Stomach (tissue), 9 donors: ENCODE data around the gene SUPT7L. TPM values are rescaled to one million over a fixed set of nuclear protein-coding genes. Genes with fewer than 3 reads are reported as not detected.

ENCODE experiments used
- DNase-seq, 2 donors: peaks; one replicate each; pipeline versions ENCODE4 v3.0.0 to v3.0.0-alpha.2; 2013 to 2019
- H3K27ac ChIP-seq, 5 donors: fragments of 200-600 bp in 4 of 5; sonication (generic) in 4 of 5; one replicate each; pipeline ENCODE4 v1.5.1; 2013 to 2019; ENCODE audit warnings: mild to moderate bottlenecking in 1 of 5, moderate library complexity in 1 of 5
- H3K27me3 ChIP-seq, 3 donors: fragments of 200-600 bp; sonication (generic); one replicate each; pipeline ENCODE4 v1.5.1; 2017 to 2019; ENCODE audit warnings: mixed run types in 1 of 3
- H3K36me3 ChIP-seq, 4 donors: fragments of 200-600 bp; sonication (generic); 1 replicate in 3 of 4; 2 replicates in 1 of 4; pipeline ENCODE4 v1.5.1; 2016 to 2019
- H3K4me1 ChIP-seq, 4 donors: fragments of 200-600 bp; sonication (generic); one replicate each; pipeline ENCODE4 v1.5.1; 2016 to 2019
- H3K4me3 ChIP-seq, 4 donors: fragments of 200-600 bp; sonication (generic) in 3 of 4; one replicate each; pipeline ENCODE4 v1.5.1; 2016 to 2019; ENCODE audit warnings: mild to moderate bottlenecking in 1 of 4
- H3K9me3 ChIP-seq, 4 donors: fragments of 200-600 bp; sonication (generic); one replicate each; pipeline ENCODE4 v1.5.1; 2016 to 2019
- EP300 ChIP-seq: sonication (generic); formaldehyde crosslinking; IDR thresholded peaks from one replicate; pipeline ENCODE4 v1.6.1; 2017; ENCODE audit warnings: antibody characterized with exemption
- POLR2A ChIP-seq, 4 donors: fragments of 450-650 bp; IDR thresholded peaks; one replicate each; pipeline ENCODE4 v1.6.1; 2016; ENCODE audit warnings: antibody characterized with exemption in 4 of 4, control low read depth in 2 of 4, mild to moderate bottlenecking in 1 of 4, moderate library complexity in 1 of 4
- POLR2AphosphoS5 ChIP-seq, 3 donors: sonication (generic); formaldehyde crosslinking; IDR thresholded peaks; one replicate each; pipeline ENCODE4 v1.6.1; 2016; ENCODE audit warnings: antibody characterized with exemption in 3 of 3
- WGBS, 5 donors: extraction: QIAGEN DNeasy Blood & Tissue Kit in 3 of 5; methylation state at CpG; one replicate each; pipeline versions ENCODE4 v1.1.5 to v1.1.7; 2013 to 2018; 5-methylcytosine and 5-hydroxymethylcytosine counted together
- intact Hi-C: fragments of 100-400 bp; cut with DNase I; formaldehyde crosslinking; loops from one replicate; pipeline ENCODE4 v1.15.1; 2023; ENCODE audit warnings: low total_unique reads
- polyA plus RNA-seq, 3 donors: library from polyadenylated mRNA; stranded (reverse); fragments of 200-250 nt; gene quantifications; one replicate each; pipeline ENCODE4 v1.2.3, GENCODE V29; 2013
- total RNA-seq, 5 donors: library from RNA; depleted of rRNA; stranded (reverse); fragments of >200 nt; gene quantifications; one replicate each; pipeline versions ENCODE4 v1.1.0 to v1.2.3, GENCODE V29; 2014 to 2016
- TF ChIP-seq, protein P1 (sequence below), 7 experiments: fragments of 450-650 bp in 4 of 7; fragments of 200-600 bp in 3 of 7; sonication (generic) in 3 of 7; IDR thresholded peaks; one replicate each; pipeline ENCODE4 v1.5.1; 2016 to 2019; ENCODE audit warnings: antibody characterized with exemption in 7 of 7, control low read depth in 2 of 7, mild to moderate bottlenecking in 1 of 7
- donor health status: healthy with polysubstance abuse.
- donor health status: Bipolar disorder and iron deficiency.
- donor health status: healthy.

The SUPT7L gene
- total and polyA plus RNA-seq, 8 donors, result 10.1 to 50.9 (median 24.9) TPM

DNA sequence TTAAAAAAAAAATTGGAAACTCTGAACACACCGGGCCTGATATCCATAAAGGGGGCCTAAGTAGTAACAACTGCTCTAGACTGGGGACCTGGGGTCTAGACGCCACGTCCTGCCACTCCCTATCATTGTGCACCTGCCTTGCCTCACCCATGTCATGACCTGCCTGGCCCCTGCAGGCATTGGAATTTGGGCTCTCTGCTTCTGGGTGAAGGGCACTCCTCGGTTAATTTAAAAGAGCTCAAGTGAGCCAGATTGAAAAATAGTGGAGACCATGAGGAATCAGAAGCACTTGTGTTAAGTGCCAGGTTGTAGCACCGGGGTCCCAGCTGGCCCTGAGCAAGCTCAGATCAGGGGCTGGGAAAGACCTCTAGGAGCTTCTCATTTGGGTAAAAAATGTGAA is 48.4 kb upstream of the SUPT7L start:
- Histone ChIP-seq H3K36me3 (no peaks in the 10 kb centered on the region), H3K4me1 (peaks cover 13 to 22% (median 18%) of the 10 kb centered on the region in 4 donors), H3K4me3 (no peak overlapping the region), H3K27me3 (peaks cover 0 to 19% (median 3%) of the 10 kb centered on the region in 3 donors), H3K27ac (no peak overlapping the region), H3K9me3 (no peaks in the 10 kb centered on the region)
- no peak for DNase-seq
- TF ChIP-seq EP300, result no peak
- TF ChIP-seq POLR2AphosphoS5 (IDR thresholded peaks at IDR 0.05), result no peak
- TF ChIP-seq POLR2A (IDR thresholded peaks at IDR 0.05), result no peak
- TF ChIP-seq, protein P1, sequence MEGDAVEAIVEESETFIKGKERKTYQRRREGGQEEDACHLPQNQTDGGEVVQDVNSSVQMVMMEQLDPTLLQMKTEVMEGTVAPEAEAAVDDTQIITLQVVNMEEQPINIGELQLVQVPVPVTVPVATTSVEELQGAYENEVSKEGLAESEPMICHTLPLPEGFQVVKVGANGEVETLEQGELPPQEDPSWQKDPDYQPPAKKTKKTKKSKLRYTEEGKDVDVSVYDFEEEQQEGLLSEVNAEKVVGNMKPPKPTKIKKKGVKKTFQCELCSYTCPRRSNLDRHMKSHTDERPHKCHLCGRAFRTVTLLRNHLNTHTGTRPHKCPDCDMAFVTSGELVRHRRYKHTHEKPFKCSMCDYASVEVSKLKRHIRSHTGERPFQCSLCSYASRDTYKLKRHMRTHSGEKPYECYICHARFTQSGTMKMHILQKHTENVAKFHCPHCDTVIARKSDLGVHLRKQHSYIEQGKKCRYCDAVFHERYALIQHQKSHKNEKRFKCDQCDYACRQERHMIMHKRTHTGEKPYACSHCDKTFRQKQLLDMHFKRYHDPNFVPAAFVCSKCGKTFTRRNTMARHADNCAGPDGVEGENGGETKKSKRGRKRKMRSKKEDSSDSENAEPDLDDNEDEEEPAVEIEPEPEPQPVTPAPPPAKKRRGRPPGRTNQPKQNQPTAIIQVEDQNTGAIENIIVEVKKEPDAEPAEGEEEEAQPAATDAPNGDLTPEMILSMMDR (IDR thresholded peaks at IDR 0.05), result no peak
- 65 to 80% (median 72%) methylated on average over 5 of the region's 5 CpGs for WGBS, 5 donors
- intact Hi-C loops, result no loop called here

DNA sequence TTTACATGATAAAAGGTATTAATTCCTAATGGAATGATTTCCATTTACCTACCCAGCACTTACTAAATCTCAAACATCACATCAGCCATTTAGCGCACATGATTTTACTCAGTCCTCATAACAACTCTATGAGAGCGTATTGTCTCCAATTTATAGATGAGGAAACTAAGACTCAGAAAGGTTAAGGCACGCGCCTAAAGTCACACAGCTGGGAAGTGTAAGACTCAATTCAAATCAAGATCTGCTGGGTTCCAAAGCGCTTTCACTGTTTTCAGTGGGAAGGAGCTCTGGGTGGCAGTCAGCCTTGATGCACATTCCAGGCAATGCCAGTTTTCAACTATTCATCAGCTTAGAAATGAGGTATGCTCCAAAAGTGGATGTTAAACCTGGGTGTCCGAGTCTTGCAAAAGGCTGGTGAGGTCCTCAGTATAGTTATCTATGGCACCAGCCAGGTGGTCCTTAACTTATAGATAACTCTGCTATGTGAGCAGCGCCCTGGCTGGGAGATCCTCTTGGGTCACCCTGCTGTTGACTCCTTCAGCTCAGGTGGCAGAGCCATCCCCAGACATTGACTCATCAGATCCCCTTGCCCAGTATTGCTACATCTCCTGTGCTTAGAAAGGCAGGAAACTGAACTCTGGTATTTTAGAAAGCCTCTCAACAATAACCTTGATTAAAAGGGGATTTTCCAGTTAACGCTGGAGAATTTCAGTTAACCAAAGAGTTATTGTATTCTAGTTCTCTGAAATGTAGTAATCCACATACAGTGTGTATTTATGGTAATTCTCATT is 47.4 kb upstream of the SUPT7L start:
- WGBS, 5 donors, result 88 to 94% (median 91%) methylated on average over 8 of the region's 8 CpGs
- Histone ChIP-seq H3K27me3 (peaks cover 0 to 9% (median 3%) of the 10 kb centered on the region in 3 donors), H3K27ac (no peak overlapping the region), H3K4me1 (peaks cover 10 to 25% (median 21%) of the 10 kb centered on the region in 4 donors), H3K9me3 (no peaks in the 10 kb centered on the region), H3K36me3 (no peaks in the 10 kb centered on the region), H3K4me3 (no peak overlapping the region)
- no peak for TF ChIP-seq POLR2A (IDR thresholded peaks at IDR 0.05)
- DNase-seq, result no peak
- intact Hi-C loops, result no loop called here

DNA sequence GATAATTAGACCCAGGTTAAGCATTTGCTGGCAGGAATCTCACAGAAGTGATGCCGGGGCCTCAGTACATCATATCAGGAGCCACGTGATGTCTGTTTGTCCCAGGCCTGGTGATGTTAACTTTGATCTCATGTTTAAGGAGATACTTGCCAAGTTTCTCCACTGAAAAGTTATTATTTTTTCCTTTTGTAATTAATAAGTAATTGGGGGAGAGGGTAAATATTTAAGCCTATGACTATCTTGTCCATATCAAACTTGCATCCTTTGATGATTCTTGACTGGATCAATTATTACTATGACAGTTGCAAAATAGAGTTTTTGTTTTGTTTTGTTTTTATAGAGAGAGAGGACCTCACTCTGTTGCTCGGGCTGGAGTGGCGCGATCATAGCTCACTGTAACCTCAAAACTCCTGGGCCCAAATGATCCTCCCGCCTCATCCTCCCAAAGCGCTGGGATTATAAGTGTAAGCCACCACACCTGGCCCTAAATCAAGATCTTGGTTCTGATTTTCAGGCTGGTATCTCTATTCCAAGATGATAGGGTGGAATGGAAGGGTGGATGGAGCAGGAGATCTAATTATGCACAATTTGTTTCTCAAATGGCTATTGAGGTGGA is 46.7 kb upstream of the SUPT7L start:
- peaks cover 2 to 22% (median 17%) of the 10 kb centered on the region in 4 donors for H3K4me1 ChIP-seq
- H3K36me3 ChIP-seq, result no peaks in the 10 kb centered on the region
- H3K4me3 ChIP-seq, result no peak overlapping the region
- no peaks in the 10 kb centered on the region for H3K9me3 ChIP-seq
- TF ChIP-seq, protein P1 (IDR thresholded peaks at IDR 0.05), result no peak
- no peak for DNase-seq
- H3K27me3 ChIP-seq, result peaks cover 0 to 2% (median 0%) of the 10 kb centered on the region in 3 donors
- no peak overlapping the region for H3K27ac ChIP-seq
- intact Hi-C loops, result loop anchor here (5.0 kb wide), 1 partner anchor 742 kb away; no protein-coding TSS in a partner anchor
- 85 to 91% (median 86%) methylated on average over 7 of the region's 7 CpGs for WGBS, 5 donors

DNA sequence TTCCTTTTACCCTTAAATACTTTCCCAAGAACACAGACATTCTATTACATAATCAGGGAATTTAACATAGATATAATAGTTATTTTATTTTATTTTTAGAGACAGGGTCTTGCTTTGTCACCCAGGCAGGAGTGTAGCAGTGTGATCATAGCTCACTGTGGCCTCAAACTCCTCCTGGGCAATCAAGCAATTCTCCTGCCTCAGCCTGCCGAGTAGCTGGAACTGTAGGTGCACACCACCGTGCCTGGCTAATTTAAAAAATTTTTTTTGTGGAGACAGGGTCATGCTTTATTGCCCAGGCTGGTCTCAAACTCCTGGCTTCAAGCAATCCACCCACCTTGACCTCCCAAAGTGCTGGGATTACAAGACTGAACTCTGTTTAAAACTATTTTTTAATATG is 45.9 kb upstream of the SUPT7L start:
- no peaks in the 10 kb centered on the region for H3K27me3 ChIP-seq
- H3K36me3 ChIP-seq, result no peaks in the 10 kb centered on the region
- 67 to 88% (median 78%) methylated on average over 2 of the region's 2 CpGs for WGBS, 5 donors
- DNase-seq, result no peak
- no peak overlapping the region for H3K4me3 ChIP-seq
- H3K27ac ChIP-seq, result no peak overlapping the region
- no peaks in the 10 kb centered on the region for H3K9me3 ChIP-seq
- intact Hi-C loops, result loop anchor here (5.0 kb wide), 1 partner anchor 743 kb away; no protein-coding TSS in a partner anchor
- peaks cover 1 to 27% (median 16%) of the 10 kb centered on the region in 4 donors for H3K4me1 ChIP-seq
- no peak for TF ChIP-seq POLR2A (IDR thresholded peaks at IDR 0.05)
- TF ChIP-seq, protein P1 (IDR thresholded peaks at IDR 0.05), result no peak
- no peak for TF ChIP-seq POLR2AphosphoS5 (IDR thresholded peaks at IDR 0.05)
- no peak for TF ChIP-seq EP300
